Thyroid gland (tissue), 4 donors: ENCODE data around the gene IRX4.

Experiments used
- CTCF ChIP-seq, 6 experiments: fragments of 200-600 bp in 3 of 6; fragments of 450-650 bp in 3 of 6; sonication (generic) in 3 of 6; IDR thresholded peaks; one replicate each; pipeline ENCODE4 v1.5.1; 2016 to 2019; ENCODE audit warnings: antibody characterized with exemption in 6 of 6, mild to moderate bottlenecking in 2 of 6, inconsistent platforms in 1 of 6, moderate library complexity in 1 of 6
- POLR2A ChIP-seq, 2 donors: fragments of 450-650 bp; IDR thresholded peaks; one replicate each; pipeline ENCODE4 v1.6.1; 2017; ENCODE audit warnings: antibody characterized with exemption in 2 of 2, mild to moderate bottlenecking in 2 of 2, moderate library complexity in 1 of 2

DNA sequence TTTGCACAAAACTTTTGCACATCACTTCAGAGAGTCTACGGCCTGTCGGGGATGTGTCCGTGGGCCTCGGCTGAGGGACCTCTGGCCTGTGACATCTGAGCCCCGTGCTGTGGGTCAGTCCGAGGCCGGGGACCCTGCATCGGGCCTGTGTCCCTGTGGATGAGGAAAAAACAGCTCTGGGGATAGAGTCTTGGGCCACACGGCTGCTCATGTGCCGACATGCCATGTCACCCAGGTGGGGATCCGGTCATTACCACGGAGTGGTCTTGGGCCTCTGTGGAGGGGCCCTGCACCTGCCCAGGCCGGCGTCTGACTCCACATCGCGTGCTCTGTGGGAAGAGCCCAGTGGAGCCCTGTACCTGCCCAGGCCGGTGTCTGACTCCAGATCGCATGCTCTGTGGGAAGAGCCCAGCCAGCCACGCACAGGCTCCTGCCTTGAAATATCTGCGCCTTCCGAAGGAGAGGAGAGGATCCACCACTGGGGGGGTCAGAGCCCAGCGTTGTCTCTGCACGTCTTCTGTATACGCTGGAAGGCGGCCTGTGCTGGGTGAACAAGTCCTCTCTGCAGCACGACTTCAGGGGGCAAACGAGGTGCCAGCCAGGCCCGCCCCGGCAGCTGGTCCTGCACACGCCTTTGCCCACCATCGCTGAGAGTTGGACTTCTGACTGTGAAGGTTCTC is 27.5 kb upstream of the IRX4 start:
- TF ChIP-seq CTCF (IDR thresholded peaks at IDR 0.05): no peak
- TF ChIP-seq POLR2A (IDR thresholded peaks at IDR 0.05): no peak
